Measurements from ENCODE around the gene SH3TC1.

DNA sequence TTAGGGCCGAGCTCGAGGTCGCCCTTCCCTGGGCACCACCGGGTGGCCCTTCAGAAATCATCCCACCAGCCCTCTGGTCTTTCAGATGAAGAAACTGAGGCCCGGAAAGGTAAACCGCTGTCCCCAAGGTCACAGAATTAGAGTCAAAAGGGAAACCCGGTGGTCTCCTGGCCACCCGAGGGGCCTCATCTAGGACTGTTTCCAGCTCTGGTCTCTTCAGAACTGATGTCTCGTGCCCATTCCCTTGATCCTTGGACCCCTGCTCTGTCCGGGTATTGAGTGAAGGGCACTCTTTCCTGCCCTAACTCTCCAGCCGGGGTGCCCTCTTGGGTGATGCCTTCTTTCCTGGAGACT is 71.3 kb downstream of the SH3TC1 start:
- TF ChIP-seq, protein P1, sequence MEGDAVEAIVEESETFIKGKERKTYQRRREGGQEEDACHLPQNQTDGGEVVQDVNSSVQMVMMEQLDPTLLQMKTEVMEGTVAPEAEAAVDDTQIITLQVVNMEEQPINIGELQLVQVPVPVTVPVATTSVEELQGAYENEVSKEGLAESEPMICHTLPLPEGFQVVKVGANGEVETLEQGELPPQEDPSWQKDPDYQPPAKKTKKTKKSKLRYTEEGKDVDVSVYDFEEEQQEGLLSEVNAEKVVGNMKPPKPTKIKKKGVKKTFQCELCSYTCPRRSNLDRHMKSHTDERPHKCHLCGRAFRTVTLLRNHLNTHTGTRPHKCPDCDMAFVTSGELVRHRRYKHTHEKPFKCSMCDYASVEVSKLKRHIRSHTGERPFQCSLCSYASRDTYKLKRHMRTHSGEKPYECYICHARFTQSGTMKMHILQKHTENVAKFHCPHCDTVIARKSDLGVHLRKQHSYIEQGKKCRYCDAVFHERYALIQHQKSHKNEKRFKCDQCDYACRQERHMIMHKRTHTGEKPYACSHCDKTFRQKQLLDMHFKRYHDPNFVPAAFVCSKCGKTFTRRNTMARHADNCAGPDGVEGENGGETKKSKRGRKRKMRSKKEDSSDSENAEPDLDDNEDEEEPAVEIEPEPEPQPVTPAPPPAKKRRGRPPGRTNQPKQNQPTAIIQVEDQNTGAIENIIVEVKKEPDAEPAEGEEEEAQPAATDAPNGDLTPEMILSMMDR (IDR thresholded peaks at IDR 0.05) = no peak
- TF ChIP-seq POLR2A (IDR thresholded peaks at IDR 0.05) (no peak), POLR2AphosphoS5 (IDR thresholded peaks at IDR 0.05; ENCODE audit: insufficient read depth in 1 of 2, low read depth in 1 of 2) (no peak)

All from vagina (tissue), 2 donors.